Small intestine (tissue), 7 donors: ENCODE data around the gene ANKRD55. TPM values are rescaled to one million over a fixed set of nuclear protein-coding genes. Genes with fewer than 3 reads are reported as not detected.
"Not testable (repeated sequence)": the region's sequence is repeated elsewhere in the genome, so short reads cannot be mapped to it uniquely, and the experiment has no call there.

ENCODE experiments used
- DNase-seq, 2 donors: peaks; one replicate each; pipeline versions ENCODE4 v3.0.0 to v3.0.0-alpha.2; 2013
- FAIRE-seq: peaks from 2 replicates; lab custom pipeline; 2012; peaks lifted over from hg19 to GRCh38; lab: Jason Lieb, UNC
- H3K27ac ChIP-seq, 3 donors: one replicate each; pipeline ENCODE4 v1.5.1; 2013; ENCODE audit warnings: low read length in 2 of 3, mild to moderate bottlenecking in 2 of 3, control low read depth in 1 of 3, inconsistent platforms in 1 of 3, low read depth in 1 of 3, moderate library complexity in 1 of 3
- H3K27me3 ChIP-seq, 3 donors: one replicate each; pipeline ENCODE4 v1.6.1; 2013; ENCODE audit warnings: low read length in 3 of 3, inconsistent platforms in 1 of 3; ENCODE audit not compliant: control insufficient read depth in 3 of 3, insufficient read depth in 3 of 3
- H3K36me3 ChIP-seq, 3 donors: one replicate each; pipeline ENCODE4 v1.6.1; 2013; ENCODE audit warnings: low read length in 3 of 3, inconsistent platforms in 1 of 3, low read depth in 1 of 3, mild to moderate bottlenecking in 1 of 3, moderate library complexity in 1 of 3; ENCODE audit not compliant: control insufficient read depth in 3 of 3, insufficient read depth in 2 of 3
- H3K4me1 ChIP-seq, 3 donors: one replicate each; pipeline ENCODE4 v1.6.1; 2013; ENCODE audit warnings: low read length in 2 of 3, inconsistent platforms in 1 of 3, low read depth in 1 of 3, mild to moderate bottlenecking in 1 of 3, moderate library complexity in 1 of 3; ENCODE audit not compliant: control insufficient read depth in 3 of 3, insufficient read depth in 2 of 3
- H3K4me3 ChIP-seq, 3 donors: one replicate each; pipeline ENCODE4 v1.5.1; 2013; ENCODE audit warnings: low read length in 3 of 3, control low read depth in 1 of 3, inconsistent platforms in 1 of 3, low read depth in 1 of 3, mild to moderate bottlenecking in 1 of 3, moderate library complexity in 1 of 3
- H3K9me3 ChIP-seq, 2 donors: one replicate each; pipeline ENCODE4 v1.6.1; 2013; ENCODE audit warnings: low read depth in 1 of 2, low read length in 1 of 2; ENCODE audit not compliant: control insufficient read depth in 2 of 2, insufficient read depth in 1 of 2
- WGBS, 3 donors: extraction: QIAGEN DNeasy Blood & Tissue Kit; methylation state at CpG; one replicate each; pipeline ENCODE4 v1.1.7; 2013; 5-methylcytosine and 5-hydroxymethylcytosine counted together
- polyA plus RNA-seq, 4 donors: library from polyadenylated mRNA; stranded (reverse) in 3 of 4; unstranded in 1 of 4; fragments of 200-250 nt in 3 of 4; fragments of 120-200 nt in 1 of 4; gene quantifications; one replicate each; pipeline versions ENCODE4 v1.2.1 to v1.2.3, GENCODE V29; 2013
- donor health status: healthy with polysubstance abuse.
- donor health status: control.
- donor health status: control.
- donor health status: Bipolar disorder and iron deficiency.
- donor health status: healthy.

The ANKRD55 gene
- polyA plus RNA-seq, 4 donors, result 0.10 to 0.13 TPM; not detected in 2

DNA sequence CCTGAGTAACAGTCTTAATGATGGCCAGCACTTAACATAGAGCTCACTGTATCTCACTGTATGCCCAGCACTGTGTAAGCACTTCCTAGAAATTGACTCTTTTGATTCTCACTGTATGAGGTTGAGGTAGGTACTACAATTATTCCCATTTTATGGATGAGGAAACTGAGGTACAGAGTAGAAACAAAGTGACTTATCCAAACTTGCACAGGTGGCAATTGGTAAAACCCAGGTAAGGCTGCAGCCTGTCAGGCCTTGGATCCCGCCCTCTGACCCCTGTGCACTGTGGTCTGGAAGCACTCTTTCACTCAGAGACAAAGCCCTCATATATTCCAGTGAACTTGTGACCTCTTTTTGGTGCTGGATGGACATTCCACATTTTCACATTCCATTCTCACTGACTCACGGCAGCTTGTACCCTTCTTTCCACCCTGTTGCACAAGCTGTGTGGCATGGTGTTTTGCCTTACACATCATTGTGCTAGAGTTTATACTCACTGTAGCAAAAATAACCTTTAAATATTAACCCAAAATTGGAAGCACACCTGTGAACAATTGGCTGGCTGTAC, 21.7 kb downstream of the ANKRD55 start:
- H3K36me3 ChIP-seq, result no peaks in the 10 kb centered on the region
- no peak overlapping the region for H3K27ac ChIP-seq
- no peaks in the 10 kb centered on the region for H3K4me1 ChIP-seq
- peaks cover 0 to 9% of the 10 kb centered on the region in 2 donors for H3K9me3 ChIP-seq
- WGBS, 3 donors, result 71 to 76% (median 74%) methylated on average over 2 of the region's 2 CpGs
- no peaks in the 10 kb centered on the region for H3K27me3 ChIP-seq
- DNase-seq, result no peak
- no peak for FAIRE-seq
- no peak overlapping the region for H3K4me3 ChIP-seq

GRCh38 chr5:56208681-56209080, 24.4 kb downstream of the ANKRD55 start:
- no peak for DNase-seq
- Histone ChIP-seq H3K36me3 (no peaks in the 10 kb centered on the region), H3K4me3 (no peak overlapping the region), H3K27ac (no peak overlapping the region), H3K27me3 (no peaks in the 10 kb centered on the region), H3K4me1 (no peaks in the 10 kb centered on the region), H3K9me3 (no peaks in the 10 kb centered on the region)
- no peak for FAIRE-seq
- 90 to 95% (median 94%) methylated on average over 9 of the region's 9 CpGs for WGBS, 3 donors

DNA sequence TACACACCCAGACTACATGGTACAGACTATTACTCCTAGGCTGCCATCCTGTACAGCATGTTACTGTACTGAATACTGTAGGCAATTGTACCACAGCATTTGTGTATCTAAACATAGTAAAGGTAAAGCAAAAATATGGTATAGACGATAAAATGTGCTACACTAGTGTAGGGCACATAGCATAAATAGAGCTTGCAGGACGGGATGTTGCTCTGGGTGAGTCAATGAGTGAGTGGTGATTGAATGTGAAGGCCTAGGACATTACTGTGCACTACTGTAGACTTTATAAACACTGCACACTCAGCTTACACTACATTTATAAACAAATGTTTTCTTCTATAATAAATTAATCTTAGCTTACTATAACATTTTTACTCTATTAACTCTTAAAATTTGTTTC, 25.6 kb downstream of the ANKRD55 start:
- WGBS, 3 donors, result 69 to 93% (median 87%) methylated on average over 2 of the region's 2 CpGs
- Histone ChIP-seq H3K27ac (no peak overlapping the region), H3K4me1 (no peaks in the 10 kb centered on the region), H3K36me3 (no peaks in the 10 kb centered on the region), H3K4me3 (no peak overlapping the region), H3K27me3 (no peaks in the 10 kb centered on the region), H3K9me3 (no peaks in the 10 kb centered on the region)
- FAIRE-seq (no peak), DNase-seq (no peak)

GRCh38 chr5:56206126-56206910, 26.8 kb downstream of the ANKRD55 start:
- Histone ChIP-seq H3K4me3 (no peak overlapping the region), H3K27me3 (no peaks in the 10 kb centered on the region), H3K9me3 (no peaks in the 10 kb centered on the region), H3K4me1 (no peaks in the 10 kb centered on the region), H3K36me3 (no peaks in the 10 kb centered on the region), H3K27ac (no peak overlapping the region)
- DNase-seq (no peak), FAIRE-seq (no peak)
- 85 to 91% (median 90%) methylated on average over 7 of the region's 7 CpGs for WGBS, 3 donors

- not testable (repeated sequence) for H3K9me3 ChIP-seq, DNase-seq, H3K36me3 ChIP-seq, H3K27ac ChIP-seq, H3K4me3 ChIP-seq, FAIRE-seq, H3K27me3 ChIP-seq, H3K4me1 ChIP-seq
Measured at GRCh38 chr5:56203936-56204335, 29.2 kb downstream of the ANKRD55 start.

GRCh38 chr5:56202483-56202882, 30.6 kb downstream of the ANKRD55 start:
- Histone ChIP-seq H3K27me3 (no peaks in the 10 kb centered on the region), H3K36me3 (no peaks in the 10 kb centered on the region), H3K4me1 (no peaks in the 10 kb centered on the region), H3K27ac (no peak overlapping the region), H3K9me3 (no peaks in the 10 kb centered on the region), H3K4me3 (no peak overlapping the region)
- no peak for DNase-seq
- WGBS, 3 donors, result 50 to 57% (median 51%) methylated on average over 3 of the region's 3 CpGs
- no peak for FAIRE-seq

GRCh38 chr5:56201762-56202261, 31.3 kb downstream of the ANKRD55 start:
- H3K27me3 ChIP-seq, H3K9me3 ChIP-seq, H3K4me1 ChIP-seq, FAIRE-seq, H3K4me3 ChIP-seq, DNase-seq, H3K36me3 ChIP-seq: not testable (repeated sequence)
- H3K27ac ChIP-seq, result peak overlapping the region in 1 of 3 donors; percentile 8
- 74 to 77% (median 75%) methylated on average over 3 of the region's 3 CpGs for WGBS, 3 donors

DNA sequence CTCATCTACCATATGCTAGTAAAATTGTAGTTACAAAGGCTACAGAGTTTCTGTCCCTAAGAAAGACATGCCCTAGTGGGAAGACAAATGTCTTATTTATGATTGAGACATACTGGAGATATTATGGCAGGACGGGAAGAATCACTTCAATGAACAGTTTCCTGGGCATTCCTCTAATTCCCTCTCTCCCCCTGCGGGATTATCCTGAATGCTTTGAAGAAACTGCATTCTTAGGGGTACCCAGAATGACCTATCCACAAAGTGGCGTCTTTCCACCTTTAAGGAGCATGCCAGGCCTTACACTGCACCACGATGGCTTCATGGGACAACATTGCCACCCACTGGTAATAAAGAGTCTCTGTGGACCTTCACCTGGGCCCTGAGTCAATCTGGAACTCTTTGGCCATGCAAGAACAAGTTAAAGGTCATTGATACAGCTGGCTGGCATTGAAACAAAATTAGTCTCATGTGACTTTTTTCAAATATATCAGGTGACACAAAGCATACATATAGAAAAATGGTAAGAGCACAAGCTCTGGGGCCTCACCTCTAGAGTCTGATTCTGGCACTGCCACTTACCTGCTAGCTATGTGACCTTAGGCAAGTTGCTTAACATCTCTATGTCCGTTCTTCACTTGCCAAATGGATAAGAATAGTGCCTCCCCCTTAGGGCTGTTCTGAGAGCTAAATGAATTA, 32.0 kb downstream of the ANKRD55 start:
- peak; percentile 80 to 89 for DNase-seq

More for the DNA sequence above, 32.0 kb downstream of the ANKRD55 start:
- FAIRE-seq, result no peak
- H3K27me3 ChIP-seq, result no peaks in the 10 kb centered on the region
- no peaks in the 10 kb centered on the region for H3K36me3 ChIP-seq
- H3K27ac ChIP-seq, result peak overlapping the region in 1 of 3 donors; percentile 8
- WGBS, 3 donors, result 28 to 41% (median 35%) methylated on average over 5 of the region's 5 CpGs
- H3K4me1 ChIP-seq, result no peaks in the 10 kb centered on the region
- no peaks in the 10 kb centered on the region for H3K9me3 ChIP-seq
- H3K4me3 ChIP-seq, result no peak overlapping the region
